Measurements from ENCODE around the gene ATG16L2. TPM values are rescaled to one million over a fixed set of nuclear protein-coding genes. Genes with fewer than 3 reads are reported as not detected.
A peak's percentile ranks its signal among the peaks of the same experiment; 100 is the strongest.

Gene ATG16L2
- 10 to 100 TPM; 21.7 to 46.5 (median 26.4) TPM for total RNA-seq

- Histone ChIP-seq H3K4me1 (peaks cover 27 to 59% (median 36%) of the 10 kb centered on the region in 3 donors), H3K4me3 (peak within 1 kb of the TSS; percentile 84 to 91 (median 88)), H3K36me3 (peaks cover 0 to 50% (median 8%) of the 10 kb centered on the region in 3 donors), H3K27ac (peak within 1 kb of the TSS; percentile 93 to 99 (median 96)), H3K27me3 (no peaks in the 10 kb centered on the region), H3K9me3 (no peaks in the 10 kb centered on the region)
- no peak for DNase-seq
- TF ChIP-seq CTCF (IDR thresholded peaks at IDR 0.05) (peak in 5 of 6 experiments; percentile 24 to 58 (median 53)), POLR2A (IDR thresholded peaks at IDR 0.05) (peak in 3 of 4 donors; percentile 23 to 86 (median 82))
- intact Hi-C loops (cut with DNase I), result no loop called here
- 0 to 1% methylated on average over 6 to 15 of the region's 75 CpGs for WGBS, 2 donors
These were observed at the start of gene ATG16L2 for GRCh38 chr11:72814286-72815109. TSS of gene ATG16L2 (plus strand) at chr11:72814411. CDS start at chr11:72814446, 35 bp downstream.

DNA sequence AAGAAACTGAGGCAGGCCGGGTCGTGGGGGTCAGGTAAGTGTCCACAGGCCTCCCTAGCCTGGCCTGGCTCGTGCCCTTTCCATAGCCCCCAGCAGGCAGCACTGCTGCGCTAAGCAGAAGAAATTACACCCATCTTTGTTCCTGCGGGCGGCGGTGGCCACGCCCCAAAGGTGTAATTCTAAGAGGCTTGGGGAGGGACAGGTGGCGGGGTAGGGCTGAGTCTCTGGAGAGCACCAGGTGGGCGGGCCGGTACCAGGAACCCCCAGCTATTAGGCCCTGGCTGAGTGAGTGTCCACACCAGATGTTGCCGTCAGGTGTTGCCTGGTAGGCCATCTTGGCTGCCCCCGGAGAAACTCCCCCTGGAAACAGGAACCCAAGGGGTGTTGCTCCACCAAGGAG lies 49.7 kb upstream of the ATG16L2 start:
- no peak overlapping the region for H3K27ac ChIP-seq

GRCh38 chr11:72766152-72766902 lies 47.9 kb upstream of the ATG16L2 start:
- H3K36me3 ChIP-seq, result peaks cover 0 to 13% (median 0%) of the 10 kb centered on the region in 3 donors
- WGBS, 2 donors, result 77 to 87% methylated on average over 7 to 9 of the region's 12 CpGs
- no peak overlapping the region for H3K27ac ChIP-seq
- intact Hi-C loops (cut with DNase I), result no loop called here
- peaks cover 0 to 7% (median 0%) of the 10 kb centered on the region in 3 donors for H3K4me1 ChIP-seq
- TF ChIP-seq POLR2A (IDR thresholded peaks at IDR 0.05) (no peak), CTCF (IDR thresholded peaks at IDR 0.05) (no peak)
- no peaks in the 10 kb centered on the region for H3K9me3 ChIP-seq
- DNase-seq, result no peak
- no peaks in the 10 kb centered on the region for H3K27me3 ChIP-seq
- H3K4me3 ChIP-seq, result no peak overlapping the region

More for the DNA sequence above, 49.7 kb upstream of the ATG16L2 start:
- H3K9me3 ChIP-seq, result no peaks in the 10 kb centered on the region
- peak in 1 of 6 experiments; percentile 34 for TF ChIP-seq CTCF (IDR thresholded peaks at IDR 0.05)
- TF ChIP-seq POLR2A (IDR thresholded peaks at IDR 0.05), result no peak
- no peaks in the 10 kb centered on the region for H3K36me3 ChIP-seq
- H3K4me3 ChIP-seq, result no peak overlapping the region
- no peaks in the 10 kb centered on the region for H3K27me3 ChIP-seq
- DNase-seq, result no peak
- 63 to 92% methylated on average over 2 to 4 of the region's 13 CpGs for WGBS, 2 donors
- H3K4me1 ChIP-seq, result peaks cover 0 to 7% (median 0%) of the 10 kb centered on the region in 3 donors
- intact Hi-C loops (cut with DNase I), result no loop called here

- Histone ChIP-seq H3K4me1 (peaks cover 0 to 7% (median 0%) of the 10 kb centered on the region in 3 donors), H3K36me3 (peaks cover 0 to 24% (median 0%) of the 10 kb centered on the region in 3 donors), H3K27me3 (no peaks in the 10 kb centered on the region), H3K9me3 (no peaks in the 10 kb centered on the region), H3K4me3 (no peak overlapping the region), H3K27ac (no peak overlapping the region)
- TF ChIP-seq CTCF (IDR thresholded peaks at IDR 0.05), result no peak
- no peak for TF ChIP-seq POLR2A (IDR thresholded peaks at IDR 0.05)
- WGBS, 2 donors, result 92 to 97% methylated on average over 3 to 4 of the region's 4 CpGs
- intact Hi-C loops (cut with DNase I), result no loop called here
- DNase-seq, result no peak
These were observed 46.8 kb upstream of the ATG16L2 start for GRCh38 chr11:72767203-72768062.

Data from esophagus squamous epithelium (tissue), 5 donors.